H4 (cell line): ENCODE measurements around the gene NPRL2. TPM values are rescaled to one million over a fixed set of nuclear protein-coding genes. Genes with fewer than 3 reads are reported as not detected.
A peak's percentile ranks its signal among the peaks of the same experiment; 100 is the strongest.

Experiments
- DNase-seq: peaks from one replicate; pipeline ENCODE4 v3.0.0-alpha.2; 2015; ENCODE audit warnings: low spot score
- total RNA-seq: library from RNA; depleted of rRNA; stranded (reverse); fragments of >200 nt; shearing (Covaris generic); gene quantifications from 2 replicates; pipeline ENCODE4 v1.2.3, GENCODE V29; 2014

NPRL2 gene
- total RNA-seq, 1 experiment from 2014 or later, result 18.2 TPM

- no peak for DNase-seq
These were observed 22.8 kb upstream of the NPRL2 start for GRCh38 chr3:50373146-50374051.

DNA sequence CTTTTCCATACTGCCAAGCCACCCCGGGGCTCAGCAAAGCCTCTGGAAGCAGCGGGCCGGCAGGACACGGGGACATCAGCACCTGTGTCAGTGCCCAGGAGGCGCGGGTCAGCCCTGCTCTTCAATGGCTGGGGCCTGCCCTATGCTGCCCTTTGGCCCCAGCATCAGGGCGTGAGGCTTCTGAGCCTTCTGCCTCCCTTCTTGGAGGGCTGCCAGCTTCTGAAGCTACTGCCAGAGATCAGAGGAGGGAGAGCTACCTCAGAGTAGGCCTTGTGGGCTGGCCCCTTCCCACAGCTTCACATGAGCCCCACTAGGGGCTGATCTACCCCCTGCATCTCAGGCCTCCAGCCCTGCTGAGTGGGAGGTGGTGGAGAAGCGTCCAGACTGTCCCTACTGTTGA, 21.8 kb upstream of the NPRL2 start:
- DNase-seq, result no peak

- DNase-seq, result no peak
These were observed 20.6 kb upstream of the NPRL2 start for GRCh38 chr3:50371133-50371685.

DNA sequence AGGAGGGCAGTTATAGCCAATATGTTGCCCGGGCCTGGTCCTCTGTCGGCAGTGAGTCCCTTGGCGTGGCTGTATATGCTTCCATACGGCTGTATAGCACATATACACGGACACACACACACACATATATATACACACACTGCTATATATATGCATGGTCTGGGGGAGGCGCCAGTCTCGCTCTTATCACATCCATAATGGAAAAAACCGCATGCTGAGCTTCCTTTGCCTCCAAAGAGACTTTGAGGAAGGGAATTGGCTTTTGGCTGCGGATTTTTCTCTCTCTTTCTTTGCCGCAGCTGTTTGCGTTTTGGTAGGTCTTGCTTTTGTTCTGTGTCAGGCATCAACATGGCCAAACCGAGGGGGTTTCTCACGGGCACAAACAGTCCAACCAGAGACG, 20.0 kb upstream of the NPRL2 start:
- no peak for DNase-seq

DNA sequence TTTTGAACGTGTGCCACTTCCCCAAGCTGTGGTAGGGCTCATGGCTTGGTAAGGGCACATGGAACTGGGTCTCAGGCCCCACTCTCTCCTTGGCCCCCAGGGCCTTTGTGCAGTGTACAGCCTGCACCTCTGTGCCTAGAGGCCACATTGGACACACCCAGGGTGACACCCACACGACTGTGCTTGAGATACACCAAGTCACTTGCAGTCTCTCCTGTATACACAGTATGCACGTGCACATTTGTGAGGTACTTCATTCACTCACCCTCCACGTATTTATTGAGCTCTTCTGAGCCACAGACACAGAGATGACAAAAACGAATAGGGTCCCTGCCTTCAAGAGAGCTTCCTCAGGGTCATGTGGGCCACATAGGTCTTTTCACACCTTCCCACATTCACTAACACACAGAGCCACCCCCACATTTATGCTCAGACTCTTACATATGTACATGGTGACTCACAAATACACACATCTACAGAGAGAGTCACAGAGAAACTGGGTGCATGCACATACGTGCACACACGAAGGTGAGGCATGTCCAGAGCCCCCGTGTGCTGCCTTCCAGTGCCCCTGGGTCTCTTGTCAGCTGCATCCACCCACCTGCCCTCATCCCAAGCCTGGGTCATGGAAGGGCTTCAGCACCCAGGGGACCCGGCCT, 18.6 kb upstream of the NPRL2 start:
- no peak for DNase-seq

GRCh38 chr3:50365842-50366220, 15.3 kb upstream of the NPRL2 start:
- DNase-seq, result no peak

GRCh38 chr3:50365080-50365841, 14.7 kb upstream of the NPRL2 start:
- DNase-seq, result no peak

DNA sequence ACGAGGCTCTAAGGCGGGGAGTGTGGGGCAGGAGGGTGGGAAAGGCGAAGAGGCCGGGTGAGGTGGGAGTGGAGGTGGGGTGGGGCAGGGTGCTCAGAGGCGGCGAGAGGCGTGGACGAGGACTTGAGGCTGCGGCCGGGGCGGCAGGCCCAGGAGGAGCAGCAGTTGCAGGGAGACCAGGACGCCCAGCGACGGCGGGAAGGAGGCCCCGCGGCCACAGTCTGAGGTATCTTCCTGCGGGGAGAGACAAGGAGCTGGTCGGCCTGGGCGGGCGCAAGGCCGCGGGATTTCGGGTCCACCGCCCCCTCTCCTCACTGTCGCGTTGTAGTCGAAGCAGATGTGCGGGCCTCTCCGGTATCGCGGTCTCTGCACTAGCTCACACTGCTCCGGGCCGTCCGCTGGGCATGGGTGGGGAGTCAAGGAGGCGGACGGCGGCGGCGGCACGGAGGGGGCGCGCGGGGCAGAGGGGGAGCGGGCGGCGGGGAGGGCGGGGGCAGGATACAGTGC, 14.1 kb upstream of the NPRL2 start:
- DNase-seq, result no peak

DNA sequence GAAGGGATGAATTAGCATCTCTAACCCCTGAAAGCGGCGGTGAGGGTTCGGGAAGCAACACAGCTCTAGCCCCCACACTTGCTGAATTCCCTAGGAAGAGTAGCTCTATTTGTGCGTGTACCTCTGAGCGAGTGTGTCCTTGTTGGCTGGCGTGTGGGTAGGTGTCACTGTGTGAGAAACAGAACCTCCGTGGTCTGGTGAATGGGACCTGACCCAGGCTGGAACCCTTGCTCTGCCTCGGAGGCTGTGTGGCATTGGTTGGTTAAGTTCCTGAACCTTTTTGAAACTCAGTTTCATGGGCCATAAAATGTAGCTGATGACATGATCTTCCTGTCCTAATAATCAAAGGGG, 9.2 kb upstream of the NPRL2 start:
- no peak for DNase-seq

GRCh38 chr3:50358911-50359759, 8.6 kb upstream of the NPRL2 start, which contains the start of gene TMEM115:
TSS of gene TMEM115 (minus strand) at chr3:50359521. CDS start at chr3:50359063, 458 bp downstream.
- peak; percentile 94 for DNase-seq

DNA sequence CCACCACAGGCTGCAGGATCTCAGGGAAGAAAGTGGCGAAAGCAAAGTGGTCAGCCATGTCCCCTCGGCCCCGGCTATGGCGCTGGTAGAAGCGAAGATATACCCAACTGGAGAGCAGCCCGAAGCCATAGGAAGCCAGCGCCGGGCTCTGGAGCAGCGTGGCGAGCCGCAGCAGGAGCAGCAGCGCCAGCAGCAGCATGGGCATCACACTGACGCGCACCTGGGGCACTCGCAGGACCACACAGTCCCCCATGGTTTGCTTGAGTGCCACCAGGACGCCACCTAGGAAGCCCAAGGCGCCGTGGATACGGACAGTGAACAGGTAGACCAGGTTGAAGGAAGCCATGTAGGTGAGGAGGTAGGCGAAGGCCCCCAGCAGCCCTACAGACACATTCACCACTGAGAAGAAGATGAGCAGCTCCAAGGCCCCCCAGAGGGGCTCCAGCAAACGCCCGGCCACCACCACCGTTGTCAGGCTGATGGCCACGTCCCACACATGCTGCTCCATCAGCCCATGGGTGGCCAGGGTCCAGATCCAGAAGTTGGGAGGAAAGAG, 7.9 kb upstream of the NPRL2 start:
- no peak for DNase-seq

DNA sequence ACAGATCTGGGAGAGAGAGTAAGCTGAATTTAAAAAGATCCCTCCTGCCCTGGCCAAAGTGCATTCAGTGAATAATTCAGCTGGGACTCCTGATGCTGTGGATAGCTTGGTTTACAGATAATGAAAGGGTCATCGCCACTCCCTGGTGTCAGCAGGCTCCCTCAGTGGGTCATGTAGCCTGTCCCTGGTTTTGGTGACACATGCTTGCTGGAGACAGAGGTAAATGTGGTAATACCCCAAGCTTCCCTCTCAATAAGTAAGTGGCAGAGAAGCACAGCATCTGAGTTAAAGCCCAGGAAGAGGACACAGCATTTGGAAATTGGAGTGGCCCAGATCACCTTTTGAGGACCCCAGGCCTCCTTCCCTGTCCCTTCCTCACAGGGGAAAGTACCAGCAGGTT, 6.9 kb upstream of the NPRL2 start:
- no peak for DNase-seq

GRCh38 chr3:50356553-50356952, 6.0 kb upstream of the NPRL2 start:
- no peak for DNase-seq

GRCh38 chr3:50355829-50356552, 5.4 kb upstream of the NPRL2 start:
- no peak for DNase-seq

- DNase-seq, result no peak
These were observed 4.3 kb upstream of the NPRL2 start for GRCh38 chr3:50354850-50355249.

DNA sequence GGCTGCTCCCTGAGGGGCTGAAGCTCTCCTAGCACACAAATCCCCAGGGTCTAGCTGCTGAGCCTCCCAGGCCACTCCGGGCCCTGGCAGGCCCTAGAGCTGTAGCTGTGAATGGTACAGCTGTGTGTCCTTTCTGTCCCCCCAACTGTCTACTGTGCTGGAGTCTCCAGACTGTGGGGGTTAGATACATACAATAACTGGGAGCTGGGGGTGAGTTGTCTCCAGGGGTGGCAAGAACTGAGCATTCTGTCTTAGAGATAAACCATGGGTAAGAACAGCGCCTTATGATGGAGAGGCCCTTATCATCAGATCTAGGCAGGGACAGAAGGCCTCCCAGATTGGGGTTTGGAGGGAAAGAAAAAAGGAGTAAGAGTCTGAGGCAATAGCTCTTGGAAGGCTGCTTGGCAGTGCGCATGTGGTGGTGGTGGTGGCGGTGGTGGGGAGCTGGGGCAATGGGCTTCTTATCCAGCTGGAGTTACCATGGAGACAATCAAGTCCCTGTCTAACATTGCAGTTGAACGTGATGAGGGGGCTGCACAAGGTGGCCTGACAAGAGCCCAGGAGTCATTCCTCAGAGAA, 3.7 kb upstream of the NPRL2 start:
- no peak for DNase-seq

GRCh38 chr3:50353245-50354004, 2.9 kb upstream of the NPRL2 start:
- DNase-seq, result no peak

- no peak for DNase-seq
These were observed 2.2 kb upstream of the NPRL2 start for GRCh38 chr3:50352781-50353180.

DNA sequence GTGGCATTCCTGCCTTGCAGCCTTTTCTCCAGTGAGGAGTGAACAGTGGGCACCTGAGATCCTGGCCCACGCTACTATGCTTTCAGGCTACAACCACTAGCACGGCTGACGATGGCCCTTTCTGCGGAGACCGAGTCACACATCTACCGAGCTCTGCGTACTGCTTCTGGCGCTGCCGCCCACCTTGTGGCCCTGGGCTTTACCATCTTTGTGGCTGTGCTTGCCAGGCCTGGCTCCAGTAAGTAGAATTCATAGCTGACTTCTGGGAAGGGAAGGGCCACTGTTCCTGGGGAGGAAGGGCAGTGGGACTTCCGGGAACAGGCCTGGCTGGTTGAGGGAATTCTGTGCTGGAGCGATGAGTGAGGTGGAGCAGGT, 735 bp upstream of the NPRL2 start:
- DNase-seq, result no peak
